Tibial artery (tissue), 4 donors: ENCODE results near the gene PIGZ.

Source experiments
- DNase-seq, 2 donors: peaks; one replicate each; pipeline ENCODE4 v3.0.0-alpha.2; 2019
- H3K27ac ChIP-seq, 2 donors: fragments of 200-600 bp; sonication (generic) in 1 of 2; 1 replicate in 1 of 2; 2 replicates in 1 of 2; pipeline ENCODE4 v1.5.1; 2018 to 2019; ENCODE audit warnings: mild to moderate bottlenecking in 1 of 2
- H3K27me3 ChIP-seq, 2 donors: fragments of 200-600 bp; sonication (generic) in 1 of 2; one replicate each; pipeline versions ENCODE4 v1.5.1 to v1.6.0; 2016 to 2019
- H3K36me3 ChIP-seq, 3 donors: fragments of 200-600 bp; sonication (generic) in 2 of 3; one replicate each; pipeline ENCODE4 v1.5.1; 2016 to 2019; ENCODE audit warnings: mild to moderate bottlenecking in 2 of 3
- H3K4me1 ChIP-seq, 4 donors: fragments of 200-600 bp; sonication (generic) in 2 of 4; 1 replicate in 3 of 4; 2 replicates in 1 of 4; pipeline ENCODE4 v1.5.1; 2016 to 2019
- H3K4me3 ChIP-seq, 2 donors: fragments of 200-600 bp; sonication (generic) in 1 of 2; 1 replicate in 1 of 2; 2 replicates in 1 of 2; pipeline ENCODE4 v1.5.1; 2018 to 2019; ENCODE audit warnings: mild to moderate bottlenecking in 2 of 2
- H3K9me3 ChIP-seq, 3 donors: fragments of 200-600 bp; sonication (generic) in 1 of 3; one replicate each; pipeline ENCODE4 v1.5.1; 2016 to 2019
- CTCF ChIP-seq, 2 experiments: fragments of 200-600 bp in 1 of 2; fragments of 450-650 bp in 1 of 2; IDR thresholded peaks; one replicate each; pipeline ENCODE4 v1.5.1; 2017 to 2019; ENCODE audit warnings: antibody characterized with exemption in 2 of 2, mild to moderate bottlenecking in 1 of 2, moderate library complexity in 1 of 2
- intact Hi-C: fragments of 100-400 bp; cut with DNase I; formaldehyde crosslinking; loops from one replicate; pipeline ENCODE4 v1.15.0; 2023; ENCODE audit warnings: low total_unique reads

Gene PIGZ

GRCh38 chr3:196987022-196987421 is 18.4 kb upstream of the PIGZ start:
- no peak overlapping the region for H3K4me3 ChIP-seq
- intact Hi-C loops, result no loop called here
- DNase-seq, result peak in 1 of 2 donors; percentile 28
- no peak for TF ChIP-seq CTCF (IDR thresholded peaks at IDR 0.05)
- no peaks in the 10 kb centered on the region for H3K36me3 ChIP-seq
- peaks cover 0 to 25% of the 10 kb centered on the region in 2 donors for H3K27me3 ChIP-seq
- peaks cover 0 to 4% (median 0%) of the 10 kb centered on the region in 3 donors for H3K9me3 ChIP-seq
- no peaks in the 10 kb centered on the region for H3K4me1 ChIP-seq
- no peak overlapping the region for H3K27ac ChIP-seq

GRCh38 chr3:196985954-196986885 is 17.6 kb upstream of the PIGZ start:
- DNase-seq, result no peak
- H3K4me1 ChIP-seq, result no peaks in the 10 kb centered on the region
- no peak for TF ChIP-seq CTCF (IDR thresholded peaks at IDR 0.05)
- no peaks in the 10 kb centered on the region for H3K36me3 ChIP-seq
- peaks cover 0 to 4% (median 0%) of the 10 kb centered on the region in 3 donors for H3K9me3 ChIP-seq
- intact Hi-C loops, result no loop called here
- peaks cover 0 to 25% of the 10 kb centered on the region in 2 donors for H3K27me3 ChIP-seq
- H3K4me3 ChIP-seq, result no peak overlapping the region
- H3K27ac ChIP-seq, result no peak overlapping the region

GRCh38 chr3:196985298-196985697 is 16.7 kb upstream of the PIGZ start:
- Histone ChIP-seq H3K4me3 (no peak overlapping the region), H3K36me3 (no peaks in the 10 kb centered on the region), H3K27ac (no peak overlapping the region), H3K27me3 (peaks cover 0 to 23% of the 10 kb centered on the region in 2 donors), H3K4me1 (no peaks in the 10 kb centered on the region), H3K9me3 (peaks cover 0 to 4% (median 0%) of the 10 kb centered on the region in 3 donors)
- intact Hi-C loops, result no loop called here
- peak in 1 of 2 donors; percentile 19 for DNase-seq
- TF ChIP-seq CTCF (IDR thresholded peaks at IDR 0.05), result no peak

GRCh38 chr3:196983186-196983585 is 14.6 kb upstream of the PIGZ start:
- H3K27ac ChIP-seq, result no peak overlapping the region
- intact Hi-C loops, result no loop called here
- no peaks in the 10 kb centered on the region for H3K4me1 ChIP-seq

GRCh38 chr3:196981657-196982056 is 13.0 kb upstream of the PIGZ start:
- Histone ChIP-seq H3K9me3 (peaks cover 0 to 4% (median 0%) of the 10 kb centered on the region in 3 donors), H3K36me3 (no peaks in the 10 kb centered on the region), H3K27me3 (peaks cover 0 to 12% of the 10 kb centered on the region in 2 donors), H3K27ac (no peak overlapping the region), H3K4me3 (no peak overlapping the region), H3K4me1 (no peaks in the 10 kb centered on the region)
- intact Hi-C loops, result no loop called here
- DNase-seq, result no peak
- no peak for TF ChIP-seq CTCF (IDR thresholded peaks at IDR 0.05)

More at GRCh38 chr3:196983186-196983585, 14.6 kb upstream of the PIGZ start:
- H3K36me3 ChIP-seq, result no peaks in the 10 kb centered on the region
- no peak for TF ChIP-seq CTCF (IDR thresholded peaks at IDR 0.05)
- peaks cover 0 to 9% of the 10 kb centered on the region in 2 donors for H3K27me3 ChIP-seq
- H3K9me3 ChIP-seq, result peaks cover 0 to 4% (median 0%) of the 10 kb centered on the region in 3 donors
- H3K4me3 ChIP-seq, result no peak overlapping the region
- no peak for DNase-seq
